SK-N-SH treated with all-trans-retinoic acid at 6 μM for 48 hours (cell line): Measurements from ENCODE around the gene RPS24.

Source experiments
- ATAC-seq: fragments of 200-7000 bp; cut with Tn5 transposase; 3 replicates; pipeline ENCODE4 v1.9.1; 2020; ENCODE audit warnings: mild to moderate bottlenecking, moderate library complexity
- ARNTL ChIP-seq: fragments of 450-650 bp; formaldehyde crosslinking; IDR thresholded peaks from 2 replicates; pipeline ENCODE4 v1.5.0; 2020; ENCODE audit warnings: low read depth, mild to moderate bottlenecking, moderate library complexity, borderline replicate concordance
- BACH2 ChIP-seq: fragments of 250-450 bp; sonication (Bioruptor Pico); IDR thresholded peaks from 2 replicates; pipeline ENCODE4 v1.9.0; 2021; ENCODE audit warnings: mild to moderate bottlenecking, borderline replicate concordance
- CREB5 ChIP-seq: fragments of 250-450 bp; sonication (Bioruptor Pico); IDR thresholded peaks from 2 replicates; pipeline ENCODE4 v1.5.1; 2020; ENCODE audit warnings: low read depth, mild to moderate bottlenecking, moderate library complexity
- CSDC2 ChIP-seq: fragments of 250-450 bp; sonication (Bioruptor Pico); IDR thresholded peaks from 2 replicates; pipeline ENCODE4 v1.5.0; 2020; ENCODE audit warnings: mild to moderate bottlenecking, moderate library complexity
- ESRRG ChIP-seq: fragments of 250-450 bp; sonication (Bioruptor Pico); IDR thresholded peaks from 2 replicates; pipeline ENCODE4 v1.6.1; 2021; ENCODE audit warnings: mild to moderate bottlenecking
- GLIS3 ChIP-seq: fragments of 250-450 bp; sonication (Bioruptor Pico); IDR thresholded peaks from 2 replicates; pipeline ENCODE4 v1.5.0; 2020; ENCODE audit warnings: mild to moderate bottlenecking, moderate library complexity
- ISL1 ChIP-seq: fragments of 250-450 bp; sonication (Bioruptor Pico); IDR thresholded peaks from 2 replicates; pipeline ENCODE4 v2.1.2; 2022; ENCODE audit warnings: mild to moderate bottlenecking, moderate library complexity
- OSR1 ChIP-seq: fragments of 250-450 bp; sonication (Bioruptor Pico); IDR thresholded peaks from 2 replicates; pipeline ENCODE4 v1.8.0; 2022; ENCODE audit warnings: moderate library complexity, mild to moderate bottlenecking, inconsistent platforms
- PATZ1 ChIP-seq: fragments of 250-450 bp; sonication (Bioruptor Pico); IDR thresholded peaks from 2 replicates; pipeline ENCODE4 v1.8.0; 2020; ENCODE audit warnings: mild to moderate bottlenecking, moderate library complexity, borderline replicate concordance
- PPARA ChIP-seq: fragments of 250-450 bp; sonication (Bioruptor Pico); IDR thresholded peaks from 2 replicates; pipeline ENCODE4 v1.5.0; 2020; ENCODE audit warnings: mild to moderate bottlenecking, borderline replicate concordance
- RARB ChIP-seq: fragments of 250-450 bp; sonication (Bioruptor Pico); IDR thresholded peaks from 2 replicates; pipeline ENCODE4 v1.8.0; 2021; ENCODE audit warnings: mild to moderate bottlenecking, moderate library complexity
- SNAI2 ChIP-seq: fragments of 250-450 bp; sonication (Bioruptor Pico); IDR thresholded peaks from 2 replicates; pipeline ENCODE4 v1.5.0; 2020; ENCODE audit warnings: mild to moderate bottlenecking, moderate library complexity
- TOX ChIP-seq: fragments of 250-450 bp; sonication (Bioruptor Pico); IDR thresholded peaks from 2 replicates; pipeline ENCODE4 v1.8.0; 2021; ENCODE audit warnings: mild to moderate bottlenecking, moderate library complexity, borderline replicate concordance
- ZC3H10 ChIP-seq: fragments of 250-450 bp; sonication (Bioruptor Pico); IDR thresholded peaks from 2 replicates; pipeline ENCODE4 v1.5.1; 2021; ENCODE audit warnings: mild to moderate bottlenecking, moderate library complexity
- ZFP3 ChIP-seq: fragments of 250-450 bp; sonication (Bioruptor Pico); IDR thresholded peaks from 2 replicates; pipeline ENCODE4 v1.5.0; 2020; ENCODE audit warnings: mild to moderate bottlenecking, moderate library complexity
- ZFP30 ChIP-seq: fragments of 450-650 bp; formaldehyde crosslinking; IDR thresholded peaks from 2 replicates; pipeline ENCODE4 v1.5.0; 2022; ENCODE audit warnings: mild to moderate bottlenecking, moderate library complexity
- ZNF565 ChIP-seq: fragments of 450-650 bp; formaldehyde crosslinking; conservative IDR thresholded peaks from 2 replicates; pipeline ENCODE4 v1.5.0; 2020; ENCODE audit warnings: low read depth, mild to moderate bottlenecking, moderate library complexity
- ZNF70 ChIP-seq: fragments of 450-650 bp; formaldehyde crosslinking; IDR thresholded peaks from 2 replicates; pipeline ENCODE4 v1.5.0; 2020; ENCODE audit warnings: mild to moderate bottlenecking, moderate library complexity
- ZNF8 ChIP-seq: fragments of 450-650 bp; formaldehyde crosslinking; IDR thresholded peaks from 2 replicates; pipeline ENCODE4 v1.5.0; 2020; ENCODE audit warnings: mild to moderate bottlenecking, moderate library complexity
- TF ChIP-seq, protein P1 (sequence below): fragments of 250-450 bp; sonication (Bioruptor Pico); IDR thresholded peaks from 2 replicates; pipeline ENCODE4 v1.8.0; 2021; ENCODE audit warnings: low read depth, mild to moderate bottlenecking, moderate library complexity, borderline replicate concordance
- TF ChIP-seq, protein P2 (sequence below): fragments of 250-450 bp; sonication (Bioruptor Pico); IDR thresholded peaks from 2 replicates; pipeline ENCODE4 v1.5.1; 2021; ENCODE audit warnings: mild to moderate bottlenecking, moderate library complexity
- TF ChIP-seq, protein P3 (sequence below): fragments of 250-450 bp; sonication (Bioruptor Pico); IDR thresholded peaks from 2 replicates; pipeline ENCODE4 v1.5.0; 2020; ENCODE audit warnings: mild to moderate bottlenecking, moderate library complexity

Gene RPS24

GRCh38 chr10:78066012-78066411, 32.3 kb downstream of the RPS24 start (continued):
- TF ChIP-seq OSR1 (CRISPR knock-in tag): no peak
- no peak for TF ChIP-seq TOX (CRISPR knock-in tag)
- no peak for TF ChIP-seq ESRRG (CRISPR knock-in tag)
- no peak for TF ChIP-seq ISL1
- no peak for TF ChIP-seq PPARA (CRISPR knock-in tag)
- no peak for TF ChIP-seq BACH2

DNA sequence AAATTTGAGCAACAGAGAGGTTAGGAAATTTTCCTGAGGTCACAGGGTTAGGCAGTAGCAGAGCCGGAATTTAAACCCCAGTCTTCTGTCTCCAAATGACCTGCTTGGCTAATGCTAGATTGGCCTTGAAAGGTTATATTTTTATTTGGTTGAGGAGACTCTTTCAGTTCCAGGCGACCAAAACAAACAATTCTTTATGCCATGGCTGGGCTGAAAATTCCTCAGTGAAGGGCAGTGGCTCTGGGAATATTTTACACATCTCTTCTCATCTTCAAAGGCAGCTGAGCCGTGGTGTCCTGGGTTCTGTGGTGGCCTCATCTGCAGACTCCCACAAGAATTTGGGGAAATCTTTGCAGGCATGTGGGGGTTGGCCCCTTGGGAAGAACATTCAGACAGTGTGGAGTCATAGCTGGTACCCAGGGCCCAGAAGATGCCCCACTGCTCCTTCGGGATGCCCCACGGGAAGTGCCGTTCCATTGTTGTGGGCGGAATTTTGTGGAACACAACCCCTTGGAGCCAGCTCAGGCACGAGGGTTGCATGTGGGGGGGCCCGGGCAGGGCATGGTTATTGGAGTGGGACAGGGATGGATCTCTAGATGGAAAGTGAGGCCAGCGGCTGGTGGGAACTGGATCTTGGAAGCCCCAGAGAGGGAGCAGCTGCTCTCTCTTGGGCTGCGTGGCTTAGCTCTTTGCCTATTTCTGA, 33.2 kb downstream of the RPS24 start:
- TF ChIP-seq ISL1 (no peak), ZC3H10 (CRISPR knock-in tag) (no peak), CREB5 (CRISPR knock-in tag) (no peak), TOX (CRISPR knock-in tag) (no peak), ZNF565 (CRISPR knock-in tag) (no peak), ARNTL (CRISPR knock-in tag) (no peak), ZFP30 (no peak), ZFP3 (CRISPR knock-in tag) (no peak), CSDC2 (CRISPR knock-in tag) (no peak), RARB (no peak), PATZ1 (CRISPR knock-in tag) (no peak), ESRRG (CRISPR knock-in tag) (no peak), GLIS3 (CRISPR knock-in tag) (no peak), PPARA (CRISPR knock-in tag) (no peak), BACH2 (no peak)
- TF ChIP-seq, protein P1, sequence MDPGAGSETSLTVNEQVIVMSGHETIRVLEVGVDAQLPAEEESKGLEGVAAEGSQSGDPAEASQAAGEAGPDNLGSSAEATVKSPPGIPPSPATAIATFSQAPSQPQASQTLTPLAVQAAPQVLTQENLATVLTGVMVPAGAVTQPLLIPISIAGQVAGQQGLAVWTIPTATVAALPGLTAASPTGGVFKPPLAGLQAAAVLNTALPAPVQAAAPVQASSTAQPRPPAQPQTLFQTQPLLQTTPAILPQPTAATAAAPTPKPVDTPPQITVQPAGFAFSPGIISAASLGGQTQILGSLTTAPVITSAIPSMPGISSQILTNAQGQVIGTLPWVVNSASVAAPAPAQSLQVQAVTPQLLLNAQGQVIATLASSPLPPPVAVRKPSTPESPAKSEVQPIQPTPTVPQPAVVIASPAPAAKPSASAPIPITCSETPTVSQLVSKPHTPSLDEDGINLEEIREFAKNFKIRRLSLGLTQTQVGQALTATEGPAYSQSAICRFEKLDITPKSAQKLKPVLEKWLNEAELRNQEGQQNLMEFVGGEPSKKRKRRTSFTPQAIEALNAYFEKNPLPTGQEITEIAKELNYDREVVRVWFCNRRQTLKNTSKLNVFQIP: no peak
- TF ChIP-seq, protein P2, sequence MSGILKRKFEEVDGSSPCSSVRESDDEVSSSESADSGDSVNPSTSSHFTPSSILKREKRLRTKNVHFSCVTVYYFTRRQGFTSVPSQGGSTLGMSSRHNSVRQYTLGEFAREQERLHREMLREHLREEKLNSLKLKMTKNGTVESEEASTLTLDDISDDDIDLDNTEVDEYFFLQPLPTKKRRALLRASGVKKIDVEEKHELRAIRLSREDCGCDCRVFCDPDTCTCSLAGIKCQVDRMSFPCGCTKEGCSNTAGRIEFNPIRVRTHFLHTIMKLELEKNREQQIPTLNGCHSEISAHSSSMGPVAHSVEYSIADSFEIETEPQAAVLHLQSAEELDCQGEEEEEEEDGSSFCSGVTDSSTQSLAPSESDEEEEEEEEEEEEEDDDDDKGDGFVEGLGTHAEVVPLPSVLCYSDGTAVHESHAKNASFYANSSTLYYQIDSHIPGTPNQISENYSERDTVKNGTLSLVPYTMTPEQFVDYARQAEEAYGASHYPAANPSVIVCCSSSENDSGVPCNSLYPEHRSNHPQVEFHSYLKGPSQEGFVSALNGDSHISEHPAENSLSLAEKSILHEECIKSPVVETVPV (CRISPR knock-in tag): no peak
- TF ChIP-seq, protein P3, sequence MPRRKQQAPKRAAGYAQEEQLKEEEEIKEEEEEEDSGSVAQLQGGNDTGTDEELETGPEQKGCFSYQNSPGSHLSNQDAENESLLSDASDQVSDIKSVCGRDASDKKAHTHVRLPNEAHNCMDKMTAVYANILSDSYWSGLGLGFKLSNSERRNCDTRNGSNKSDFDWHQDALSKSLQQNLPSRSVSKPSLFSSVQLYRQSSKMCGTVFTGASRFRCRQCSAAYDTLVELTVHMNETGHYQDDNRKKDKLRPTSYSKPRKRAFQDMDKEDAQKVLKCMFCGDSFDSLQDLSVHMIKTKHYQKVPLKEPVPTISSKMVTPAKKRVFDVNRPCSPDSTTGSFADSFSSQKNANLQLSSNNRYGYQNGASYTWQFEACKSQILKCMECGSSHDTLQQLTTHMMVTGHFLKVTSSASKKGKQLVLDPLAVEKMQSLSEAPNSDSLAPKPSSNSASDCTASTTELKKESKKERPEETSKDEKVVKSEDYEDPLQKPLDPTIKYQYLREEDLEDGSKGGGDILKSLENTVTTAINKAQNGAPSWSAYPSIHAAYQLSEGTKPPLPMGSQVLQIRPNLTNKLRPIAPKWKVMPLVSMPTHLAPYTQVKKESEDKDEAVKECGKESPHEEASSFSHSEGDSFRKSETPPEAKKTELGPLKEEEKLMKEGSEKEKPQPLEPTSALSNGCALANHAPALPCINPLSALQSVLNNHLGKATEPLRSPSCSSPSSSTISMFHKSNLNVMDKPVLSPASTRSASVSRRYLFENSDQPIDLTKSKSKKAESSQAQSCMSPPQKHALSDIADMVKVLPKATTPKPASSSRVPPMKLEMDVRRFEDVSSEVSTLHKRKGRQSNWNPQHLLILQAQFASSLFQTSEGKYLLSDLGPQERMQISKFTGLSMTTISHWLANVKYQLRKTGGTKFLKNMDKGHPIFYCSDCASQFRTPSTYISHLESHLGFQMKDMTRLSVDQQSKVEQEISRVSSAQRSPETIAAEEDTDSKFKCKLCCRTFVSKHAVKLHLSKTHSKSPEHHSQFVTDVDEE (CRISPR knock-in tag): no peak
- ATAC-seq: no peak

DNA sequence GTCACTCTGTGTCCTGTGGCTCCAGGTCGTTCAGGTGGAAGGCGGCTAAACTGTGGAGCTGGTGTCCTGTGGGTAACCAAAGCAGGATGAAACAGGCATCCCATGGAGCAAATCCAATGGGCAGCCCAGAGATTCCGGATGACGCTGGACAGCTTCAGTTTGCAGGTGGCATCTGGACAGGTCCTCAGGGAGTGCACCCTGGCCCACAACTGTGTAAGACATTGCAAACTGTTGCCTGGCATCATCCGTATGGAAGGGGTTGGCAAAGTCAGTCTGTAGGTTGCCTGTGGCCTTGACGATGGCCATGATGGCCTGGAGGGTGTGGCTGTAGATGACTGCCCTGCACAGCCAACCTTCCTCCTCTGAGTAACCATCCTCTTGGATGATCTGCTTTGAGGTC, 35.5 kb downstream of the RPS24 start:
- ATAC-seq: no peak
- TF ChIP-seq GLIS3 (CRISPR knock-in tag): no peak
- TF ChIP-seq CREB5 (CRISPR knock-in tag): no peak
- no peak for TF ChIP-seq OSR1 (CRISPR knock-in tag)
- TF ChIP-seq ZFP3 (CRISPR knock-in tag): no peak
- TF ChIP-seq, protein P3 (CRISPR knock-in tag): no peak
- TF ChIP-seq RARB: no peak
- no peak for TF ChIP-seq SNAI2 (CRISPR knock-in tag)
- no peak for TF ChIP-seq ARNTL (CRISPR knock-in tag)
- no peak for TF ChIP-seq ESRRG (CRISPR knock-in tag)
- no peak for TF ChIP-seq ZNF8 (CRISPR knock-in tag)
- TF ChIP-seq ZFP30: no peak
- TF ChIP-seq, protein P1: no peak
- no peak for TF ChIP-seq ZNF70 (CRISPR knock-in tag)
